Ishikawa (cell line): ENCODE measurements around the gene PREPL.

Source experiments
- CEBPB ChIP-seq: IDR thresholded peaks from 2 replicates; pipeline ENCODE4 v1.6.1; 2012
- CREB1 ChIP-seq: IDR thresholded peaks from 2 replicates; pipeline ENCODE4 v1.6.1; 2012; ENCODE audit warnings: low read depth
- EGR1 ChIP-seq: IDR thresholded peaks from 2 replicates; pipeline ENCODE4 v1.6.1; 2012
- EP300 ChIP-seq: IDR thresholded peaks from 2 replicates; pipeline ENCODE4 v1.6.1; 2012; ENCODE audit warnings: borderline replicate concordance
- FOXM1 ChIP-seq: IDR thresholded peaks from 2 replicates; pipeline ENCODE4 v1.6.1; 2012; ENCODE audit warnings: low read depth, borderline replicate concordance
- MAX ChIP-seq: IDR thresholded peaks from 2 replicates; pipeline ENCODE4 v1.6.1; 2012
- NFIC ChIP-seq: IDR thresholded peaks from 2 replicates; pipeline ENCODE4 v1.6.1; 2012
- RAD21 ChIP-seq: IDR thresholded peaks from 2 replicates; pipeline ENCODE4 v1.6.1; 2012; ENCODE audit warnings: low read depth
- REST ChIP-seq: IDR thresholded peaks from 2 replicates; pipeline ENCODE4 v1.6.1; 2012; ENCODE audit warnings: low read depth, mild to moderate bottlenecking
- TAF1 ChIP-seq: IDR thresholded peaks from 2 replicates; pipeline ENCODE4 v1.6.1; 2012; ENCODE audit warnings: low read depth, mild to moderate bottlenecking
- TCF12 ChIP-seq: IDR thresholded peaks from 2 replicates; pipeline ENCODE4 v1.6.1; 2012; ENCODE audit warnings: low read depth
- TEAD4 ChIP-seq: IDR thresholded peaks from 2 replicates; pipeline ENCODE4 v1.6.1; 2012
- USF1 ChIP-seq: IDR thresholded peaks from 2 replicates; pipeline ENCODE4 v1.6.1; 2012
- YY1 ChIP-seq: IDR thresholded peaks from 2 replicates; pipeline ENCODE4 v1.6.1; 2012; ENCODE audit warnings: low read depth
- ZBTB7A ChIP-seq: IDR thresholded peaks from 2 replicates; pipeline ENCODE4 v1.6.1; 2012; ENCODE audit warnings: low read depth

The PREPL gene

GRCh38 chr2:44388877-44389276 lies 27.6 kb upstream of the PREPL start:
- no peak for TF ChIP-seq EGR1

GRCh38 chr2:44377486-44377885 lies 16.2 kb upstream of the PREPL start:
- TF ChIP-seq FOXM1 (no peak), TEAD4 (no peak), CEBPB (no peak), EP300 (no peak), YY1 (no peak), MAX (no peak), RAD21 (no peak), TAF1 (no peak), ZBTB7A (no peak), EGR1 (no peak), TCF12 (no peak), REST (no peak), USF1 (no peak), NFIC (no peak), CREB1 (no peak)

- TF ChIP-seq NFIC (no peak), TAF1 (no peak), FOXM1 (no peak), TCF12 (no peak), EP300 (no peak), TEAD4 (no peak), YY1 (no peak), RAD21 (no peak), MAX (no peak), REST (no peak), USF1 (no peak), CREB1 (no peak), ZBTB7A (no peak)
These were observed 11.0 kb upstream of the PREPL start for GRCh38 chr2:44372246-44372645.

- TF ChIP-seq RAD21 (no peak), USF1 (no peak), MAX (no peak), TAF1 (no peak), EP300 (no peak), TCF12 (no peak), EGR1 (no peak), YY1 (no peak), NFIC (no peak), FOXM1 (no peak), TEAD4 (no peak), CEBPB (no peak), ZBTB7A (no peak), CREB1 (no peak), REST (no peak)
These were observed 10.2 kb upstream of the PREPL start for GRCh38 chr2:44371445-44371844.
